K562 treated with DMSO at 1 percent for 4 hours (cell line): ENCODE results near the gene ARID1B. TPM values are rescaled to one million over a fixed set of nuclear protein-coding genes. Genes with fewer than 3 reads are reported as not detected.

Source experiments
- total RNA-seq: library from RNA; unstranded; fragments of 300-600 nt; gene quantifications from 2 replicates; pipeline ENCODE4 v1.2.3, GENCODE V29; 2022; ENCODE audit not compliant: insufficient read depth

Gene ARID1B
- total RNA-seq = 24.9 and 29.1 TPM in 2 replicates

DNA sequence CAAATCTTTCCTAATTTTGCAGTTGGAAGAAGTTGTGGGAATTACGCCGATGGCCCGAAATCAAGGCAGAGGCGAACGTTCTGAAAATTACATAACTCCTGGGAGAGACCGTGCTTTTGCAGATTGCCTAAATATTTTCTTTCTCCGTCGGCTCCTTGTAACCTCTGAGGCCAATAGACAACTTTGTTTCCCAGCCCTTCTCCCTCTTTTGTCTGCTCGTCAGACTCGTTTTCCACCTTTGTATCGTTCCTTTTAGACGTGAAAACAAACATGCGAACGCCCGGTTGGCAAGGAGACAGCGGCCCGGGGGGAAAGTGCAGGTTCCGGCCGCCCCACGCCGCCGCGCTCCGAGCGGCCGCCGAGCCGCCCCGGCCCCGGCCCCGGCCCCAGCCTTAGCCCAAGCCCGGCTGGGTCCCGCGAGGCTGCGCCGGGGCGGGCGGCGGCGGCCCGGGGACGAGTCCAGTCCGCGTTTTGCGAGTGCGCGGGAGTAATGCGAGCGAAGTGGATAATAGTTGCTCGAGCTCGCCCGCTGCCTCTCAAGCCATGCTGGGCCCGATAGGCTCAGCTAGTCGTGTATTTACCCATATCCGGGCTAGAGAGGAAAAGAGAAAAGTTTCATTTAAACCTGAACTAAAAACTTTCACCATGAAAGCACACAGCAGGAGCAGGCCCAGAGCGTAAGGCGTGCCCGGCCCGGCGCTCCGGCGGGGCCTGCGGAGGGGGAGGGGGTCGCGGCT lies at the start of gene ARID1B:
Gene ARID1B (plus strand): TSS at position 539 of the 737 bp plus-strand sequence. CDS start 303 bp downstream, outside the sequence.

